Stromal cell of bone marrow (primary cell): ENCODE results near the gene ERBB4.

Experiments
- DNase-seq: peaks from one replicate; pipeline ENCODE4 v3.0.0-alpha.2; 2012; ENCODE audit warnings: low read depth

ERBB4 gene

DNA sequence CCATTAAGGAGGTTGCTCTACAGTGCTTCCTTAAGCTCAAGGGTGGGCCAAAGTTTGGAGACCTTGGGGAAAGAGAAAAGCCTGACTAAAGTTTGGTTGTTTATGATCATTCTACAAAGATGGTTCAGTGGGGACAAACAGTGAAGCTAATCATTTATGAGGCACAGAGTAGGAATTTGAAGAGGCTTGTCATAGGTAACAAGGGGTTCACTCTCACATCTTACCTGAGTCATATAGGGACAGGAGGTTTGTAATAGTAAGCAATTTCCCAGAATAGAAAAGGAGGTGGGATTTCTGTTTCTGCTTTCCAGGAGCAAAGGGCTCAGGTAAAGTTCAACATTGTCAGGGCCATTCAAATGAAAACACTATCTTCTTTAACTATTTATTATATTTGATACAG lies 1194.3 kb downstream of the ERBB4 start:
- DNase-seq = no peak

DNA sequence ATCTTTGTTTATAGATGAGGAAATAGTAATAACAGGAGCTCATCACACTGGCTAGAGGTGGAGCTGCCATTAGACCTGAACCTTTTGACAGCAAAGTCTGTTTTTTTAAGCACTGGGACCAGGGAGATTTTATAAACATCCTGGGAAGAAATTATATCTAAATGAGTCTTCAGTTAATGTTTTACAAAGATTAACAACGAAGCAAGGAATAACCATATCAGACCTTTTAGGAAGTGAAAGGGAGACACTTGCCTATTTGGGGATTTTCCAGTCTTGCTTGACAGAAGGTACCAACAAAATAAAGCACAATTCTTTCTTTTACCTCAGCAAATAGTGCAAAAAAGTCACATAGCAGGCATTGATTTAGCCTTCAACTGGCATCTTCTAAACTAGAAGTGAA lies 1205.2 kb downstream of the ERBB4 start:
- no peak for DNase-seq

DNA sequence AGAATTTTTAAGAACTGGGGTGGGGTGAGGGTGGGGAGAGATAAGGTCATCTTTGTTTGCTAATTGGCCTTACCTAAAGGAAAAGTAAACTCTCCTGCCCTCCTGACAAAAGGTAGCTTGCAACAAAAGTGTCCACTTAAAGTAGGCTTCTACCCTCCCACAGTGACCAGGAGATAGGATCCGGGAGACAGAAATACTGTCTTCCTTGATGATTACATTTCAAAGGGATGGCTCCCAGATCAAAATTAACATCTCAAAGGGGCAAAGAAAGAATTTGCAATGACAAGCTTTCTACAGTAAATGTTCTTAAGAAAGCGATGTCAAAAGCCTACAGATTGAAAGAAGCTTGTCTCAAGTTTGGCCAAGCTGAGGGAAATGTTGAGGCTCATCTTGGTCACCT lies 1206.9 kb downstream of the ERBB4 start:
- no peak for DNase-seq

DNA sequence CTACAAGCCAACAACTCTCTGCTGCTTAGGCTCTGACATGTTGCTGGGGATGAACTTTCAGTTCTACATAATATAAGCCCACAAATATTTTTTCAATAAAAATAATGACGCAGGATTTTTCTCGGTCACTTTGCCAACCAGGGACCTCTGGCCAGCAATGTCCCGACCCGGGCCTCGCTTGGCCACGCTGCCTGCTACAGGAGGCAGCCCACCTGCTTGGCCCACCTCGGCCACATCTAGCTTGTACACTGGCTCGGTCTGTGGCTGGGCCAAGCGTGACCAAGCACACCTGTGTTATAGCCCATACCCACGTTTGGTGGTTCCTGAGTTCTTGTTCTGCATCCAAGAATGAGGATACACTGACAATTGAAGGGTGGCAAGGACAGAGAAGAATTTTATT lies 1208.7 kb downstream of the ERBB4 start:
- no peak for DNase-seq

DNA sequence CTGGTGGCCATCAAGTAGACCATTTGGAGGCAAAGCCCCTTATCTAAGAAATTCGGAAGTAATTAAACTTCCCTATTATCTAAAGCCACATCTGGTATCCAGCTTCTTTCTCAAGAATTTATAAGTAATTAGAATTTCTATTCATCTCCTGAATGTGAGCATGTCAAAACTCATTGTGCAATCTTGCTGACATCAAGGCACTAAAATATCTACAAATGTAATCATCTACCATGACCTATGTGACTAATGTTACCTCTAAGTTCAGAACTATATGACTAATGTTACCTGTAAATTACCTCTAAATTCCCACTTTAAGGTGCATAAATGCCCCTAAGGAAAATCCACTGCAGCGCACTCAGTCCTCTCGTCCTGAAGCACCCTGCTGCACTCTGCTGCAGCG lies 1209.2 kb downstream of the ERBB4 start:
- no peak for DNase-seq

DNA sequence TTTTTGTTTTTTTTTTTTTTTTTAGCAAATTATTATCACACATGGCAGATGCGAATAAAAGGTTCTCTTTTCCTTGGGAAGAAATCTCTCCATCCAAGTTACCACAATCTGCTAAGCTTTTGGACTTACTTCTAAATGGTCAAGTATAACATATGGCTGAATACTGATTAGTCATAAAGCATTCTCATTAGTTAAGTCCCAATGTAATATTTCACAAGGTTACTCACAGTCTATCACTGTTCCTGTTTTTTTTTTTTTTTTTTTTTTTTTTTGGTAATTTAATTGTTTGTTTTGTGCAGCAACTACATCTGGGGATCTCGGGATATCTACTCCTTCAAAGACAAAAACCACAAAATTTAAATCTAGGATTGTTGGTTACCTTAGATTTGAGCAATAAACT lies 1210.5 kb downstream of the ERBB4 start:
- DNase-seq = no peak
